GM23338 (cell line): ENCODE data around the gene CBFA2T3. TPM values are rescaled to one million over a fixed set of nuclear protein-coding genes. Genes with fewer than 3 reads are reported as not detected.

Source experiments
- ATAC-seq: fragments of 200-7000 bp; cut with Tn5 transposase; 3 replicates; pipeline ENCODE4 v1.9.1; 2020
- DNase-seq: peaks from one replicate; pipeline ENCODE4 v3.0.0-alpha.2; 2015; ENCODE audit warnings: low spot score
- H2AFZ ChIP-seq: fragments of 200-600 bp; sonication (generic); 2 replicates; pipeline ENCODE4 v1.8.0; 2016; ENCODE audit warnings: antibody characterized with exemption, mild to moderate bottlenecking, moderate library complexity
- H3F3A ChIP-seq: fragments of 200-600 bp; sonication (generic); replicated peaks from 2 replicates; pipeline ENCODE4 v1.8.0; 2017; ENCODE audit warnings: antibody characterized with exemption, mixed run types, low read depth
- H3K27ac ChIP-seq: fragments of 200-600 bp; sonication (generic); 2 replicates; pipeline ENCODE4 v1.6.1; 2016; ENCODE audit warnings: low read depth
- H3K27me3 ChIP-seq: fragments of 200-600 bp; sonication (generic); 2 replicates; pipeline ENCODE4 v1.8.0; 2016; ENCODE audit warnings: mild to moderate bottlenecking, mixed run types, moderate library complexity; ENCODE audit not compliant: insufficient read depth
- H3K36me3 ChIP-seq: fragments of 200-600 bp; sonication (generic); 2 replicates; pipeline ENCODE4 v1.8.0; 2016; ENCODE audit warnings: mild to moderate bottlenecking; ENCODE audit not compliant: insufficient read depth
- H3K4me1 ChIP-seq: fragments of 200-600 bp; sonication (generic); 2 replicates; pipeline ENCODE4 v1.8.0; 2016; ENCODE audit warnings: mild to moderate bottlenecking, moderate library complexity; ENCODE audit not compliant: insufficient read depth
- H3K4me2 ChIP-seq: fragments of 200-600 bp; sonication (generic); 2 replicates; pipeline ENCODE4 v1.7.1; 2017; ENCODE audit warnings: mixed run types
- H3K4me3 ChIP-seq: fragments of 200-600 bp; sonication (generic); 2 replicates; pipeline ENCODE4 v1.6.1; 2016; ENCODE audit warnings: mixed run types
- H3K79me2 ChIP-seq: fragments of 200-600 bp; sonication (generic); replicated peaks from 2 replicates; pipeline ENCODE4 v1.8.0; 2017; ENCODE audit warnings: mild to moderate bottlenecking; ENCODE audit not compliant: insufficient read depth
- H3K9me2 ChIP-seq: fragments of 200-600 bp; sonication (generic); 2 replicates; pipeline ENCODE4 v1.8.0; 2017; ENCODE audit not compliant: insufficient read depth
- H4K20me1 ChIP-seq: fragments of 200-600 bp; sonication (generic); replicated peaks from 2 replicates; pipeline ENCODE4 v1.8.0; 2017; ENCODE audit warnings: mild to moderate bottlenecking; ENCODE audit not compliant: insufficient read depth
- H3K27ac Mint-ChIP-seq: 2 replicates; pipeline ENCODE4 v1.8.0; 2020; ENCODE audit warnings: inconsistent platforms, mild to moderate bottlenecking, moderate library complexity, mixed read lengths
- H3K27me3 Mint-ChIP-seq: 3 replicates; pipeline ENCODE4 v1.8.0; 2022; ENCODE audit warnings: low read depth, mild to moderate bottlenecking, moderate library complexity, mixed read lengths, inconsistent platforms; ENCODE audit not compliant: insufficient read depth, poor library complexity
- H3K36me3 Mint-ChIP-seq: 3 replicates; pipeline ENCODE4 v1.8.0; 2021; ENCODE audit warnings: low read depth, mild to moderate bottlenecking, inconsistent platforms, moderate library complexity, mixed read lengths
- H3K4me1 Mint-ChIP-seq: 3 replicates; pipeline ENCODE4 v1.8.0; 2020; ENCODE audit warnings: mild to moderate bottlenecking, inconsistent platforms, mixed read lengths
- H3K4me3 Mint-ChIP-seq: 3 replicates; pipeline ENCODE4 v1.8.0; 2021; ENCODE audit warnings: moderate library complexity, mild to moderate bottlenecking, inconsistent platforms, mixed read lengths
- H3K9me3 Mint-ChIP-seq: 3 replicates; pipeline ENCODE4 v1.8.0; 2020; ENCODE audit warnings: moderate library complexity, mild to moderate bottlenecking, inconsistent platforms, mixed read lengths
- CREB1 ChIP-seq: fragments of 250-450 bp; sonication (Bioruptor Pico); IDR thresholded peaks from 2 replicates; pipeline ENCODE4 v1.5.0; 2020; ENCODE audit warnings: low read depth, mild to moderate bottlenecking, moderate library complexity
- CTCF ChIP-seq, 2 experiments: fragments of 200-600 bp in 1 of 2; sonication (generic) in 1 of 2; conservative IDR thresholded peaks; 2 replicates each; pipeline versions ENCODE4 v1.5.1 to v1.6.1; 2016 to 2017; ENCODE audit warnings: antibody characterized with exemption in 2 of 2, low read depth in 2 of 2, mild to moderate bottlenecking in 2 of 2, moderate library complexity in 1 of 2
- ETS1 ChIP-seq: IDR thresholded peaks from 2 replicates; pipeline ENCODE4 v1.6.1; 2016; ENCODE audit warnings: antibody characterized with exemption
- EZH2 ChIP-seq: fragments of 200-600 bp; sonication (generic); IDR thresholded peaks from one replicate; pipeline ENCODE4 v1.8.0; 2017; ENCODE audit warnings: antibody characterized with exemption, mild to moderate bottlenecking, low read depth; ENCODE audit not compliant: unreplicated experiment
- EZH2phosphoT487 ChIP-seq: fragments of 200-600 bp; sonication (generic); IDR thresholded peaks from one replicate; pipeline ENCODE4 v1.8.1; 2018; ENCODE audit warnings: antibody characterized with exemption; ENCODE audit not compliant: unreplicated experiment
- JUNB ChIP-seq: IDR thresholded peaks from one replicate; pipeline ENCODE4 v1.6.1; 2016; ENCODE audit warnings: antibody characterized with exemption; ENCODE audit not compliant: unreplicated experiment
- NANOG ChIP-seq: IDR thresholded peaks from 2 replicates; pipeline ENCODE4 v1.6.1; 2016; ENCODE audit warnings: antibody characterized with exemption, borderline replicate concordance
- POLR2AphosphoS5 ChIP-seq: IDR thresholded peaks from 2 replicates; pipeline ENCODE4 v1.6.1; 2016; ENCODE audit warnings: antibody characterized with exemption, low read depth
- STAT1 ChIP-seq: IDR thresholded peaks from one replicate; pipeline ENCODE4 v1.6.1; 2016; ENCODE audit warnings: antibody characterized with exemption; ENCODE audit not compliant: unreplicated experiment
- ZNF114 ChIP-seq: fragments of 250-450 bp; sonication (Bioruptor Pico); IDR thresholded peaks from 2 replicates; pipeline ENCODE4 v1.5.0; 2020; ENCODE audit warnings: mild to moderate bottlenecking, moderate library complexity
- ZNF331 ChIP-seq: fragments of 250-450 bp; sonication (Bioruptor Pico); IDR thresholded peaks from 2 replicates; pipeline ENCODE4 v1.5.0; 2020; ENCODE audit warnings: low read depth, mild to moderate bottlenecking, moderate library complexity
- polyA plus RNA-seq: library from polyadenylated mRNA; unstranded; fragments of >200 nt; fragmentation: Nextera tagmentation; extraction: Ambion mirVana; gene quantifications from 2 replicates; pipeline ENCODE4 v1.2.1, GENCODE V29; 2016
- total RNA-seq: library from RNA; depleted of rRNA; stranded (reverse); fragments of >200 nt; shearing (Covaris generic); gene quantifications from 2 replicates; pipeline ENCODE4 v1.2.3, GENCODE V29; 2014
- TF ChIP-seq, protein P1 (sequence below): fragments of 250-450 bp; sonication (Bioruptor Pico); IDR thresholded peaks from 2 replicates; pipeline ENCODE4 v1.5.0; 2020; ENCODE audit warnings: mild to moderate bottlenecking, moderate library complexity
- TF ChIP-seq, protein P2 (sequence below): IDR thresholded peaks from one replicate; pipeline ENCODE4 v1.6.1; 2018; ENCODE audit warnings: antibody characterized with exemption; ENCODE audit not compliant: unreplicated experiment

CBFA2T3 gene
- total and polyA plus RNA-seq, 2 experiments from 2014 or later: 0.87 to 1.5 TPM

DNA sequence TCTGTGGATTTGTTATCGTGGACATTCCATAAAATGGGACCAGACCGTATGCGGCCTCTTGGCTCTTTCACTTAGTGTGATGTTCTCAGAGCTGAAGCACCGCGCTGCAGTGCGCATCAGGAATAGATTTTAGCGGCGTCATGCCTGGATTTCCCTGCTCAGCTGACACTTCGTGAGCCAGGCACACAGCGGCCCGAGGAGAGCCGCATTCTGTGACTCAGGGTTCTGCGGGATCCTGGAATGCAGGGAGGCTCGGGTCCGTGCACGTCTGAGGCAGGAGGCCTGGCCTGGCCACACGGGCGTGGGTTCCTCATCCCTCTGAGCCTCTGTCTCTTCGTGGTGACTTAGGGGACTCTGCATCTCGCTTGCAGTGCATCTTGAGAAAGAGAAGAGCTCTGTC, 13.4 kb downstream of the CBFA2T3 start:
- Histone ChIP-seq H3K27ac (no peak overlapping the region), H3K36me3 (no peaks in the 10 kb centered on the region), H3K79me2 (no peaks in the 10 kb centered on the region), H3K4me1 (no peaks in the 10 kb centered on the region), H3K4me3 (no peak overlapping the region), H3K4me2 (no peak overlapping the region), H2AFZ (no peak overlapping the region), H3K27me3 (no peaks in the 10 kb centered on the region), H3F3A (no peaks in the 10 kb centered on the region), H4K20me1 (no peaks in the 10 kb centered on the region), H3K9me2 (no peaks in the 10 kb centered on the region)
- Mint-ChIP-seq H3K27me3 (peaks cover 3% of the 10 kb centered on the region), H3K27ac (no peak overlapping the region), H3K4me1 (no peaks in the 10 kb centered on the region), H3K36me3 (no peaks in the 10 kb centered on the region), H3K9me3 (no peaks in the 10 kb centered on the region), H3K4me3 (no peak overlapping the region)
- no peak for TF ChIP-seq EZH2phosphoT487
- TF ChIP-seq, protein P1, sequence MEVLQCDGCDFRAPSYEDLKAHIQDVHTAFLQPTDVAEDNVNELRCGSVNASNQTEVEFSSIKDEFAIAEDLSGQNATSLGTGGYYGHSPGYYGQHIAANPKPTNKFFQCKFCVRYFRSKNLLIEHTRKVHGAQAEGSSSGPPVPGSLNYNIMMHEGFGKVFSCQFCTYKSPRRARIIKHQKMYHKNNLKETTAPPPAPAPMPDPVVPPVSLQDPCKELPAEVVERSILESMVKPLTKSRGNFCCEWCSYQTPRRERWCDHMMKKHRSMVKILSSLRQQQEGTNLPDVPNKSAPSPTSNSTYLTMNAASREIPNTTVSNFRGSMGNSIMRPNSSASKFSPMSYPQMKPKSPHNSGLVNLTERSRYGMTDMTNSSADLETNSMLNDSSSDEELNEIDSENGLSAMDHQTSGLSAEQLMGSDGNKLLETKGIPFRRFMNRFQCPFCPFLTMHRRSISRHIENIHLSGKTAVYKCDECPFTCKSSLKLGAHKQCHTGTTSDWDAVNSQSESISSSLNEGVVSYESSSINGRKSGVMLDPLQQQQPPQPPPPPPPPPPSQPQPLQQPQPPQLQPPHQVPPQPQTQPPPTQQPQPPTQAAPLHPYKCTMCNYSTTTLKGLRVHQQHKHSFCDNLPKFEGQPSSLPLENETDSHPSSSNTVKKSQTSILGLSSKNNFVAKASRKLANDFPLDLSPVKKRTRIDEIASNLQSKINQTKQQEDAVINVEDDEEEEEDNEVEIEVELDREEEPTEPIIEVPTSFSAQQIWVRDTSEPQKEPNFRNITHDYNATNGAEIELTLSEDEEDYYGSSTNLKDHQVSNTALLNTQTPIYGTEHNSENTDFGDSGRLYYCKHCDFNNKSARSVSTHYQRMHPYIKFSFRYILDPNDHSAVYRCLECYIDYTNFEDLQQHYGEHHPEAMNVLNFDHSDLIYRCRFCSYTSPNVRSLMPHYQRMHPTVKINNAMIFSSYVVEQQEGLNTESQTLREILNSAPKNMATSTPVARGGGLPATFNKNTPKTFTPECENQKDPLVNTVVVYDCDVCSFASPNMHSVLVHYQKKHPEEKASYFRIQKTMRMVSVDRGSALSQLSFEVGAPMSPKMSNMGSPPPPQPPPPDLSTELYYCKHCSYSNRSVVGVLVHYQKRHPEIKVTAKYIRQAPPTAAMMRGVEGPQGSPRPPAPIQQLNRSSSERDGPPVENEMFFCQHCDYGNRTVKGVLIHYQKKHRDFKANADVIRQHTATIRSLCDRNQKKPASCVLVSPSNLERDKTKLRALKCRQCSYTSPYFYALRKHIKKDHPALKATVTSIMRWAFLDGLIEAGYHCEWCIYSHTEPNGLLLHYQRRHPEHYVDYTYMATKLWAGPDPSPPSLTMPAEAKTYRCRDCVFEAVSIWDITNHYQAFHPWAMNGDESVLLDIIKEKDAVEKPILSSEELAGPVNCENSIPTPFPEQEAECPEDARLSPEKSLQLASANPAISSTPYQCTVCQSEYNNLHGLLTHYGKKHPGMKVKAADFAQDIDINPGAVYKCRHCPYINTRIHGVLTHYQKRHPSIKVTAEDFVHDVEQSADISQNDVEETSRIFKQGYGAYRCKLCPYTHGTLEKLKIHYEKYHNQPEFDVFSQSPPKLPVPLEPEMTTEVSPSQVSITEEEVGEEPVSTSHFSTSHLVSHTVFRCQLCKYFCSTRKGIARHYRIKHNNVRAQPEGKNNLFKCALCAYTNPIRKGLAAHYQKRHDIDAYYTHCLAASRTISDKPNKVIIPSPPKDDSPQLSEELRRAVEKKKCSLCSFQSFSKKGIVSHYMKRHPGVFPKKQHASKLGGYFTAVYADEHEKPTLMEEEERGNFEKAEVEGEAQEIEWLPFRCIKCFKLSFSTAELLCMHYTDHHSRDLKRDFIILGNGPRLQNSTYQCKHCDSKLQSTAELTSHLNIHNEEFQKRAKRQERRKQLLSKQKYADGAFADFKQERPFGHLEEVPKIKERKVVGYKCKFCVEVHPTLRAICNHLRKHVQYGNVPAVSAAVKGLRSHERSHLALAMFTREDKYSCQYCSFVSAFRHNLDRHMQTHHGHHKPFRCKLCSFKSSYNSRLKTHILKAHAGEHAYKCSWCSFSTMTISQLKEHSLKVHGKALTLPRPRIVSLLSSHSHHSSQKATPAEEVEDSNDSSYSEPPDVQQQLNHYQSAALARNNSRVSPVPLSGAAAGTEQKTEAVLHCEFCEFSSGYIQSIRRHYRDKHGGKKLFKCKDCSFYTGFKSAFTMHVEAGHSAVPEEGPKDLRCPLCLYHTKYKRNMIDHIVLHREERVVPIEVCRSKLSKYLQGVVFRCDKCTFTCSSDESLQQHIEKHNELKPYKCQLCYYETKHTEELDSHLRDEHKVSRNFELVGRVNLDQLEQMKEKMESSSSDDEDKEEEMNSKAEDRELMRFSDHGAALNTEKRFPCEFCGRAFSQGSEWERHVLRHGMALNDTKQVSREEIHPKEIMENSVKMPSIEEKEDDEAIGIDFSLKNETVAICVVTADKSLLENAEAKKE (CRISPR knock-in tag): no peak
- no peak for TF ChIP-seq POLR2AphosphoS5
- TF ChIP-seq CTCF (conservative IDR thresholded peaks at IDR 0.05; ENCODE audit: low read depth in 2 of 2): no peak
- TF ChIP-seq JUNB: no peak
- TF ChIP-seq STAT1: no peak
- no peak for TF ChIP-seq NANOG
- no peak for TF ChIP-seq ZNF331 (CRISPR knock-in tag)
- no peak for TF ChIP-seq CREB1 (CRISPR knock-in tag)
- no peak for TF ChIP-seq EZH2
- no peak for TF ChIP-seq ETS1
- no peak for TF ChIP-seq ZNF114 (CRISPR knock-in tag)
- TF ChIP-seq, protein P2, sequence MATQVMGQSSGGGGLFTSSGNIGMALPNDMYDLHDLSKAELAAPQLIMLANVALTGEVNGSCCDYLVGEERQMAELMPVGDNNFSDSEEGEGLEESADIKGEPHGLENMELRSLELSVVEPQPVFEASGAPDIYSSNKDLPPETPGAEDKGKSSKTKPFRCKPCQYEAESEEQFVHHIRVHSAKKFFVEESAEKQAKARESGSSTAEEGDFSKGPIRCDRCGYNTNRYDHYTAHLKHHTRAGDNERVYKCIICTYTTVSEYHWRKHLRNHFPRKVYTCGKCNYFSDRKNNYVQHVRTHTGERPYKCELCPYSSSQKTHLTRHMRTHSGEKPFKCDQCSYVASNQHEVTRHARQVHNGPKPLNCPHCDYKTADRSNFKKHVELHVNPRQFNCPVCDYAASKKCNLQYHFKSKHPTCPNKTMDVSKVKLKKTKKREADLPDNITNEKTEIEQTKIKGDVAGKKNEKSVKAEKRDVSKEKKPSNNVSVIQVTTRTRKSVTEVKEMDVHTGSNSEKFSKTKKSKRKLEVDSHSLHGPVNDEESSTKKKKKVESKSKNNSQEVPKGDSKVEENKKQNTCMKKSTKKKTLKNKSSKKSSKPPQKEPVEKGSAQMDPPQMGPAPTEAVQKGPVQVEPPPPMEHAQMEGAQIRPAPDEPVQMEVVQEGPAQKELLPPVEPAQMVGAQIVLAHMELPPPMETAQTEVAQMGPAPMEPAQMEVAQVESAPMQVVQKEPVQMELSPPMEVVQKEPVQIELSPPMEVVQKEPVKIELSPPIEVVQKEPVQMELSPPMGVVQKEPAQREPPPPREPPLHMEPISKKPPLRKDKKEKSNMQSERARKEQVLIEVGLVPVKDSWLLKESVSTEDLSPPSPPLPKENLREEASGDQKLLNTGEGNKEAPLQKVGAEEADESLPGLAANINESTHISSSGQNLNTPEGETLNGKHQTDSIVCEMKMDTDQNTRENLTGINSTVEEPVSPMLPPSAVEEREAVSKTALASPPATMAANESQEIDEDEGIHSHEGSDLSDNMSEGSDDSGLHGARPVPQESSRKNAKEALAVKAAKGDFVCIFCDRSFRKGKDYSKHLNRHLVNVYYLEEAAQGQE: no peak
- DNase-seq (no peak), ATAC-seq (no peak)
